Tibial nerve (tissue), 3 donors: Measurements from ENCODE around the gene GSTK1.
"Not testable (repeated sequence)": the region's sequence is repeated elsewhere in the genome, so short reads cannot be mapped to it uniquely, and the experiment has no call there.

Experiments used
- POLR2A ChIP-seq, 2 donors: fragments of 450-650 bp; IDR thresholded peaks; one replicate each; pipeline ENCODE4 v1.6.1; 2017; ENCODE audit warnings: antibody characterized with exemption in 2 of 2, mild to moderate bottlenecking in 2 of 2, moderate library complexity in 2 of 2
- TF ChIP-seq, protein P1 (sequence below), 5 experiments: fragments of 200-600 bp in 3 of 5; fragments of 450-650 bp in 2 of 5; sonication (generic) in 3 of 5; IDR thresholded peaks; one replicate each; pipeline ENCODE4 v1.5.1; 2016 to 2019; ENCODE audit warnings: antibody characterized with exemption in 5 of 5, mild to moderate bottlenecking in 3 of 5, moderate library complexity in 2 of 5

DNA sequence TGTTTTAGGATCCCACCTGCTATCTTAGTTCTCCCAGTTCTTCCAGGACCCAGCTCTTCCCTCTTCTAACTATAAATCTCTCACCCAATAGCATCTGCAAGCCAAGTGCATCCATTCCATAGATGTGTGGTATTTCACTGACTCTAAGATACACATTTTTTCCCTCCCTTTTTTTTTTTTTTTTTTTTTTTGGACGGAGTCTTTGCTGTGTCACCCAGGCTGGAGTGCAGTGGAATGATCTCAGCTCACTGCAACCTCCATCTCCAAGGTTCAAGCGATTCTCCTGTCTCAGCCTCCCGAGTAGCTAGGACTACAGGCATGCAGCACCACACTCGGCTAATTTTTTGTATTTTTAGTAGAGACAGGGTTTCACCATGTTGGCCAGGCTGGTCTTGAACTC, 26.6 kb downstream of the GSTK1 start:
- TF ChIP-seq, protein P1, sequence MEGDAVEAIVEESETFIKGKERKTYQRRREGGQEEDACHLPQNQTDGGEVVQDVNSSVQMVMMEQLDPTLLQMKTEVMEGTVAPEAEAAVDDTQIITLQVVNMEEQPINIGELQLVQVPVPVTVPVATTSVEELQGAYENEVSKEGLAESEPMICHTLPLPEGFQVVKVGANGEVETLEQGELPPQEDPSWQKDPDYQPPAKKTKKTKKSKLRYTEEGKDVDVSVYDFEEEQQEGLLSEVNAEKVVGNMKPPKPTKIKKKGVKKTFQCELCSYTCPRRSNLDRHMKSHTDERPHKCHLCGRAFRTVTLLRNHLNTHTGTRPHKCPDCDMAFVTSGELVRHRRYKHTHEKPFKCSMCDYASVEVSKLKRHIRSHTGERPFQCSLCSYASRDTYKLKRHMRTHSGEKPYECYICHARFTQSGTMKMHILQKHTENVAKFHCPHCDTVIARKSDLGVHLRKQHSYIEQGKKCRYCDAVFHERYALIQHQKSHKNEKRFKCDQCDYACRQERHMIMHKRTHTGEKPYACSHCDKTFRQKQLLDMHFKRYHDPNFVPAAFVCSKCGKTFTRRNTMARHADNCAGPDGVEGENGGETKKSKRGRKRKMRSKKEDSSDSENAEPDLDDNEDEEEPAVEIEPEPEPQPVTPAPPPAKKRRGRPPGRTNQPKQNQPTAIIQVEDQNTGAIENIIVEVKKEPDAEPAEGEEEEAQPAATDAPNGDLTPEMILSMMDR (IDR thresholded peaks at IDR 0.05): not testable (repeated sequence)
- not testable (repeated sequence) for TF ChIP-seq POLR2A (IDR thresholded peaks at IDR 0.05)
